Measurements from ENCODE around the gene ZEB1.
A peak's percentile ranks its signal among the peaks of the same experiment; 100 is the strongest.

ZEB1 gene

DNA sequence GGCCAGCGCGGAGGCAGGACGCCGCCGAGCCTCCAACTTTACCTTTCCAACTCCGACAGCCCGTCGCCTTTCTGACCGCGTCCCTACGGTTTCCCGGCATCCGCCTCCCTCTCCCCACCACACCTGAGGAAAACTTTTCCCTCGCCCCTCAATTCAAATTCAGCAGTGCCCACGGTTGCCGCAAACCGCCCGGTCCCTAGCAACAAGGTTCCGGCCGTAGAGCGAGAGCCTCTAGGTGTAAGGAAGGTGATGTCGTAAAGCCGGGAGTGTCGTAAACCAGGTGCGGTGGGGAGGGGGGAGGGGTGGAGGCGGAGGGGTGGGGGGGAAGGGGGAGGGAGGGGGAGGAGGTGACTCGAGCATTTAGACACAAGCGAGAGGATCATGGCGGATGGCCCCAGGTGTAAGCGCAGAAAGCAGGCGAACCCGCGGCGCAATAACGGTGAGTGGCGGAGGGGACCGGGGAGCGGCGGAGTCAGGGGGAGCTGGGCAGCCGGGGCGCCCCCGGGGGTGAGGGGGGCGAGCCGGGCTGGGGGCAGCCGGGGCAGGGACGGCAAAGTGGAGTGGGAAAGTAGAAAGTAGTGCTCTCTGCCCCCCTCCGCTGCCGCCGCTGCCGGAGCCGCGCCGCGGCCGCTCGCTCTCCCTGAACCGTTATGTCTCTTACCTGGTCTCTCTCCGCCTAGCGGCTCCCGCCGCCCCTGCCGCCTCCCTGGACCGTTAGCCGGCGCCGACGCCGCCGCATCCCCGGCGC, at the start of gene ZEB1:
Gene ZEB1, plus strand, starts transcription at position 363 of the 748 bp plus-strand sequence. Its CDS starts 19 bp downstream, at position 382.
- peak; percentile 94 for DNase-seq

DNA sequence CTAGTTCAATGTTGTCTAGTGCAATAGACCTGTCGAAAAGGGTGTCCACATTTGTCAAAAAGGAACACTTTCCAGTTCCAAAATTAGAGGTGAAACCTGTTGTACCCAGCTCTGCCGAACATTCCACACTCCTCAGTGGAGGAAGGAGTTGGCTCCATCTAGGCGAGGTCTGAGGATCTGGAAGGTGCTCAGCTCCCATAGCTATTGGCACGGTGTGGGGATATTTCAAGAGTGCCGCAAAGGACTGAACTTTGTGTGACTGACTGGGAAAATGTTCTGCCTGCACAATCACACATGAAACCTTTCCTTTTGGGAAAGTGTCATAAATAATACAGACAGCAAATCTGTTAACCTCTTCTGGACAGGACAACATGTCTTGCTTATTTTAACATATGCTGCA, 48.1 kb upstream of the ZEB1 start:
- no peak for DNase-seq

DNA sequence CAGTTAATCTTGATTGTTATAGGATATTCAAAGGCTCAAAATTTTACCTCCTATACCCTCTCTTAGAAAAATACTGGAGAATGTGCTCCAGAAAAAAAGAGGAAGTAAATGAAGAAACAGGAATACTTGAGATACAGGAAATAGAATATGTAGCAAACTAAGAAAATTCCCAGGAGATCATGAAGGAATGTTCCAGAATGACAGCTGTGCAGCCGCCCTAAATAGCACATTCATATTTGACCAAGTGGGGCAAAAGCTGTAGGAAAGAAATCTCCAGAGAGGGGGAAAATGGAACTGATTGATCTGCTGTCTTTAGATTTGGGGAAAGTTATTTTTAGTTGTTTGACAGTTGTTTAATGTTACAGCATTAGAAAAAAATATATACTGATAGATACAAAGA, 46.2 kb upstream of the ZEB1 start:
- no peak for DNase-seq

DNA sequence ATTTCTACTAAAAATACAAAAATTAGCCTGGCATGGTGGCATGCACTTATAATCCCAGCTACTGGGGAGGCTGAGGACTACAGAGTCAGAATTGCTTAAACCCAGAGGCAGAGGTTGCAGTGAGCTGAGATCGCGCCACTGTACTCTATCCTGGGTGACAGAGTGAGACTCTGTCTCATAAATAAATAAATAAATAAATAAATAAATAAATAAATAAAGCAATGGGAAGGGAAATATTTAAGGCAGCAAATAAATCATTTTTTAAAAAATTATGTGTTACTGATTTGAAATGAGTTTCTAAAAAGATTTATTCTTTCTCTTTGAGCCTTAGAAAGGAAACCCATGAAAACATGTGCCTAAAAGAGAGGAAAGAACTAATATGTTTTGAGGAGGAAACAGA, 45.2 kb upstream of the ZEB1 start:
- no peak for DNase-seq

DNA sequence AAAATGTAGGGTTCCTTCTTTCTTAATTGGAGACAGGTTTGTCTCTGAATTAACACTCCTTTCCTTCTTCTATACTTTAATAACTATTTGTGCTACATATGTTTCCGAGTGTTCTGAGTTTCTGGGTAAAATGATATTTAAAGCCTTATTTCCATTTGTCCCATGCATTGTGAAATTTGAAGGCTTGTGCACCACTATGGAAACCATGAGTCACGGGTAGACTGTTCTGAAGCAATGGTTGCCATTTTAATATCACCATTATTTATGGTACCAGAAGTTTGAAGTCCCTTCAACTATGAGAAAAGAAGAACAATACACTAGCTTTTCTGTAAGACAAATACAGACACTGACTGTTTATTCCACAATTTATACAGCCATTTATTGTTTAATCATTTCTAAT, 44.7 kb upstream of the ZEB1 start:
- DNase-seq: no peak

DNA sequence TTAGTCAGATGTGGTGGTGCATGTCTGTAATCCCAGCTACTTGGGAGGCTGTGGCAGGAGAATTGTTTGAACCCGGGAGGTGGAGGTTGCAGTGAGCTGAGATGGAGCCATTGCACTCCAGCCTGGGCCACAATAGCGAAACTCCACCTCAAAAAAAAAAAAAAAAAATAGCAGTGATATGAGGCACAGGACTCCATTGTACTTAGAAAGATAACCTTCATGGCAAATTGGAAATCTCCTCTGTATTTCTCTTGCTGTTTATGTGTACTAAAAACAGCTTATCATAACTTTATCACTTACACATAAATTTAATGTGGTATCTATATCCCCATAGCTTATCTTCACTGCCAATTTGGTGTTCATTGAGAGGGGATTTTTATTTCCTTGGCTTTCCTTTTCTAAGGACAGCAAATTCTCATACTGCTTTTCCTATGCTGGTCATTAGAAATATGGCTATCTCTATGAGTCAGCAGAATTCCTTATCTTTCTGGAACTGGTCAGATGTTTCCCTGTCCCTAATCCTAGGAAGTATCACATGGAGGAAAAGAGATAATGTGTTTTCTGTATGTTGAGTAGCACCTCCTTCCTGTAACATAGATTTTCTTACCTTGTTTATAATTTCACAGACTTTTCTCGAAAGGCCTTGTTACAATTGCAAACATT, 40.6 kb upstream of the ZEB1 start:
- no peak for DNase-seq

DNA sequence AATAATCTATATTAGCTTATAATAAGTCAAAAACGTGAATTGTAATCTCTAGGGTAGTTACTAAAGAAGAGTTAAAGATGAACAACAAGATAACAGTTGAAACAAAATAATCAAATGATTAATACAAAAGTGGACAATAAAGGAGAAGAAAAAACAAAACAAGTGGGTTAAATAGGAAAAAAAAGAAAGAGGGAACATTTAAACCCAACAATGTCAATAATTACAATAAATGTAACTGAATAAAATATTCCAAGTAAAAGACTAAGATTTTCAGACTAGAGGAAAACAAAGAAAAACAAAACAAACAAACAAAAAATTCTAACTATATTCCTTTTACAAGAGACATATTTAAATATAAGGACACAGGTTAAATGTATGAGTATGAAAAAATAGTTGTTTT, 38.0 kb upstream of the ZEB1 start:
- no peak for DNase-seq

DNA sequence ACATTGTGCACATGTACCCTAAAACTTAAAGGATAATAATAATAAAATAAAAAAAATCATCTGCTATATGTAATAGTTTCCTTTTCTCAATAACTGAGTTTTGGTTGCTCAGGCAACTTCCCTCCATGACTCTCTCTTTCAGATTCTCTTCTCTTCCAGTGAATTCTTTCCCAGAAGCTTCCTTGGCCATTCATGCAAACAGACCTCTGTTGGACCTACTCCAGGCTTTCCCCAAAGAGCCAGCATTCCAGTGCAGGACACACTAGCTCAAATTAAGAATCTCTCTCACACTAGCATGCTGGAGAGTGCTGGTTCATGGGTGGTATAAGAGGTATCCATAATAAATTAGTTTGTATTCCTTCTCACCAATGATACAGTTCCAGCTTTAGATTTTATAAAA, 31.0 kb upstream of the ZEB1 start:
- DNase-seq: no peak

DNA sequence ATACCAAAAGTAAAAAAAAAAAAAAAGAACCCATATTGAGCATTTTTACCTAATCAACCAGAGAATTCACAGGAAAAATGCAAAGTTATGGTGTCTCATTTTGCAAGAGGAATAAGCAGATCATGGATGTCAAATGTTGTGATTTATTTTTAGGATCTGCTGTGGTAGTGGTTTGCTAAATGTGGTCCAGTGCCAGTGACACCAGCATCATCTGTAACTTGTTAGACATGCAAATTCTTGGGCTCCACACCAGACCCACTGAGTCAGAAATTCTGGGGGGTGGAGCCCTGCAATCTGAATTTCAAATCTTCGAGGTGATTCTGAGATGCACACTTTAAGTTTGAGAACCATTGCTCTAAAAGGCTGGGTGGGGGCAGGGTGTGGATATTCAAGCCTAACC, 30.1 kb upstream of the ZEB1 start:
- DNase-seq: no peak

DNA sequence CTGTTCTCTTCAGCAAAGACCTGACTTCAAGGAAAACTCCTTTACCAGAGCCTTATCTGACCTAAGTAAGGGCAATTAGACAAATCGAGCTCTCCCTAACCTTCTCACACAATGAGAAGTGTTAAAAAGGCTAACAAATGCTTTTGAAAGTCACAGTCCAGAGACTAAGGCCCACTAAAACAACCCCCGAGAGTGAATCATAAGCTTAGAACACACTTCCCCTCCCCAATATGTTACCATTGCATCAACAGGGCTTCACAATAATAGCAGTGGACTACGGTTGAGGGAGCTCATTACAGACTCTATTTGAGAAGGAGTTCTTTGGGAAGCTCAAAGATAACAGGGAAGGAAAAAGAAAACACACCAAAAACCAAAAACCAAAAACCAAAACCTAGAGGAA, 28.6 kb upstream of the ZEB1 start:
- DNase-seq: no peak

DNA sequence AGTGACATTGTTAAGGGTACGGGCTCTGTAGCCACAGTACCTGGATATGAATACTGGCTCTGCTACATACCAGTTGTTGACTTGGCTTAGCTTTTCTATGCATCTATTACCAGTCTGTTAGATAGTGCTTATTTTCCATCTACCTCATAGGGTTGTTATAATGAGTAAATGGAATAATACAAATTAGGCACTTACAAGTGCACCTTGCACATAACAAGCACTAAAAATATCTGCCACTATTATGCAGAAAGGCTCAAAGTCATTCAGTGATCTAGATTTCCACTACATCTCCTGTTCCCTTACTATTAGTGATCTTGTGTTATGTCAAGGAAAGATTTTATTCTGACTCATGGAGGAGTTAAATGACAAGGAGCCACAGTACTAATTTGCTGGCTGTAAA, 27.9 kb upstream of the ZEB1 start:
- no peak for DNase-seq

DNA sequence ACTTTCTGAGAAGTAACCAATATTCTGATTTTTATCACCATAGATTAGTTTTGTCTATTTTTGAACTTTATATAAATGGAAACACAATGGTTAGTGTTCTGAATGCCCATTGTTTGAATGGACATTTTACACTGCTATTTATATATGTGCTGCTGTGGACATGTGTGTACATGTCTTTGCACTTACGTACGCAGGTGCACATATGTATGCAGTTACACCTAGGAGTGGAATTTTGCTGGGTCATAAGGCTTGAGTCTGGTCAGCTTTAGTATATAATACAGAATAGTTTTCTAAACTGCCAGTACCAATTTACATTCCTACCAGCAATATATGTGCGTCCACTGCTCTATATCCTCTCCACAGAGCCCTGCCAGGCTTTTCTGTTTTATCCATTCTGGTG, 24.5 kb upstream of the ZEB1 start:
- DNase-seq: no peak

DNA sequence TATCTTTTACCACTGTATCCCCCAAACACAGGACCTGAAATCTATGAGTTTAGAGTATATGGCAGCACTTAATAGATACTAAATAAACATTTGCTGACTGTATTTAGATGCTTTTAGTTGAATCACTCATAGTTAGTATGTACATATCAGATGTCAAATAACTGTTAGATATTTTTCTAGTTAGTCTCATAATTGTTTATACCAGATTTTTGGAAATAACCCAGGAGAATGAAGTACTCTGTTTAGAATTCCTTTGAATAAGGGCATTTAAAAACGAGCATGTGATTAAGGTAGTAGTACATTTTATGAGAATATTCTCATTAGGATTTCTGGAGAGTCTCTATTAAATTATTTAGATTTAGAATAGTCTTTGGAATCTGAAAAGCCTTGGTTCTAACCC, 22.3 kb upstream of the ZEB1 start:
- no peak for DNase-seq

DNA sequence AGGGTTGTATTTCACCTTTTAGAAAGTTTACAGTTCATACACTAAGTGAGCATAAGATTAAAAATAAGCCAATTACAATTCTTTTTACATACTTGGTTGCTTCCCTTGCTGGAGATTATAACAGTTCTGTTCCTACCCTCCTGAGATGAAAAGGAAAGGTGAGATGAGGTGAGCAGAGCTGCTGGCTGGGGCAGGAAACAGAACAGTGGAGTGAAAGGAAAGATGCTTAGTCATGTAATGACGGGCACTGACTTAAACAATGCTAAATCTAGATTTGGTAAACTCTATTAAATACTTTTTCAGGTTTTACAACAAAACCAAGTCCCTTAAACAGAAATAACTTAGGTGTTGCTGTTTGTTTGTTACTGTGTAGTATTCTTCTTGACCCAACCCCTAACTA, 19.9 kb upstream of the ZEB1 start:
- no peak for DNase-seq

DNA sequence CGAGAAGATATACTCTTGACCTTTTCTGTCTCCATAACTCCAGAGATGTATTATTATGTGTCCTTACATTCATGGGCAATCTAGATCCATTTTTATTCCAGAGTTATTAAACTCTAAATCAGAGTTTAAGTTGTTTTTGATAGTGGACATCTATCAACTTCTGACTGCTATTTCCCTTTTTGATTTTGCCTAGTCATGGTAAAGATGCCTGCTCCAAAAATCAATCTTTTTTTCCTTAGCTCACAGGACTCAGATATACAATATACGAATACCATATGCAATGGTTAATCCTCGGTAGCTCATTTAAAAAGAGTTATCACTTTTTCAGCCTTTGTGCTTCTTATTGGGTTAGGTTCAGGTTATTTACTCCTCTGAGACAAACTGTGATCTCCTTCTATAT, 15.8 kb upstream of the ZEB1 start:
- DNase-seq: no peak

DNA sequence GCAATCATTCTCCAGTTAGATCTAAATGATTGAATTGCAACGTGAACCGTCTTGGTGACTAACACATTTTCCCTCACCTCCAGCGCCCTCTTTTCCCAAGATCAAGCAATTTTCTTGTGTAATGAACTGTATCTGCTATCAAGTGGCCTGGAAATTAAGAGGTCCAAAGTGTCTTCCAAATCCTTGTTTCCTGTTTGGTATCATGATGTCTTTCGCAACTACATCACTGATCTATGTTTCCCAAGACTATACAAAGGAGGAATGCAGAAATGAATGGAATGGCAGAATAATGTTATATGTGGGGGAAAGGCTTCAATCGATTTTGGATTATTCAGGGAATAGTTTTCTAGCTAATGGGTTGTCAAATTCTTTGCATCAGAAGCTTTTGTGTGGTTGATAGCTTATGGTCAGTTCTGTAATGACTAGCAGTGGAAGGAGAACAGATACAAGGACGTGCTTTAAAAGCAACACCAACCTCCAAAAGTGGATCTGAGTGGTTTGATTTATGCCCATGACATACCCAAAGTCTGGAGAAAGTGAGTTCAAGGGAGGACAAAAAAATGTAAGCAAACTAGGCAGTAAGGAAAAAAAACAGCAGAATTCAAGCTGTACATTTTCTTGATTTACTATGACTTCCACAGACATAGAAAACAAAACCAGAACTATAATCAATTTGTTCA, 14.6 kb upstream of the ZEB1 start:
- no peak for DNase-seq

DNA sequence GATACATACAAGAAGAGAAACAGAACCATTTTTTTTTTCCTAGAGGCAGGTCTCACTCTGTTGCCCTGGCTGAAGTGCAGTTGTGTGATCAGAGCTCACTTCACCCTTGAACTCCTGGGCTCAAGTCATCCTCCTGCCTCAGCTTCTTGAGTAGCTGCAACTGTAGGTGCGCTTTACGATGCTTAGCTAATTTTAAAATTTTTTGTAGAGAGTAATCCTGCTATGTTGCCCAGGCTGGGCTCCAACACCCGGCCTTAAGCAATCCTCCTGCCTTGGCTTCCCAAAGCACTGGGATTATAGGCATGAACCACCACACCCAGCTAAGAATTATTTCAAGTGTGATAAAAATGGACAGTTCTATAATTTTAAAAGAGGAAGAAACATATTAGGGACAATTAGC, 5.6 kb upstream of the ZEB1 start:
- no peak for DNase-seq

DNA sequence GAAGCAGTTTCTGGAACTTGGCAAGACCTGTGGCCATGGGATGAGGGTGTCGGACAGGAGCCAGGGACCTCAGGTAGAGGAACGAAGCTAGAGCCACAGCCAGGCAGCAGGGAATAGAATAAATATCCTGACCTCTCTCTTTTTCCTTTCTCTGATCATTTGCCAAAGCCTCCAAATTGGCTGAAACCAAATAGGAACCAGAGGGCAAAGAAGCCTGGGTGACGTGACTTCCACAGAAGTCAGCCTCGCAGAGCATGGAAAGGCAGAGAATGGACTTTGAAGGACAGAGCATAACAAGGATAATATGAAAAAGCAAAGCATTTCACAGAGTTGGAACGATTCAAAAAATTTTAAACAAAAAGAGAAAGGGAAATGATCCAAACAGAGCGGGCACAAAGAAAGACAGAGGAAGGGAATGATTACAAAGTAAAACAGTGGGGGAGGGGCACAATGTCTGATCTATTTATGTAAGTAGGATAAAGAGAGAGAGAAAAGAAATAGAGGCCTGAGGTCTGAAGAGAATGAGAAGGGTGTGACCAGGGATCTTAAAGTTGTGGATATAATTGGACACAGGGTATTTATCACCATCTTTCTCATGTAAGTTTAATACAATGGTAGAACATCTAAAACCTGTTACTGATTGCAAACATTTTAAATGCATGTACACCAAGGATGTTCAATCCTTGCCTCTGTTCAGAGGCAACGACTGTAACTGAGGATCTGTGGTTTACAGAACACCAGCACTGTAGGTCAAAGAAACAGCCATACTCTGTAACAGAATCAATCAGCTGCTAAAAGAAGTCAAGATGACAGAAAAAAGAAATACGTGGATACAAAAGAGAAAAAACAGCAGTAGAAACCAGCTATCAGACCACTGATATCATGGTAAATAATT, 4.5 kb upstream of the ZEB1 start:
- no peak for DNase-seq

DNA sequence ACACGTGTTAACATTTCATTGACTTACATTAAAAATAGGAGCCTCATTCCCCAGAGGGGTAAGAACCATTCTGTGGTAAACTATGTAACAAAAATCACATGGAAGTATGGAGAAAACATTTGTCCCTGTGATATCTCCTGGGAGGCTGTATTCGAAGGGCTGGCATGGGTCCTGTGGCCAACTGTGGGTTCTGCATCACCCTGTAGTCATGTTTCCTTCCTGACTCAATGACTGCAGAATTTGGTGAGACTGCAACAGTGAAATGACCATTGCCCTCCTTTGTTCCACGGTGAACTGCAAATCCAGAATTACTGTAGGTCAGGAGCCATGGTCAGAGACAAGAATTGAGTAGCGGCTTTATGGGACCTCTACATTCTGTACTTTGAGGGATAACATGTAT, 3.6 kb upstream of the ZEB1 start:
- DNase-seq: no peak

DNA sequence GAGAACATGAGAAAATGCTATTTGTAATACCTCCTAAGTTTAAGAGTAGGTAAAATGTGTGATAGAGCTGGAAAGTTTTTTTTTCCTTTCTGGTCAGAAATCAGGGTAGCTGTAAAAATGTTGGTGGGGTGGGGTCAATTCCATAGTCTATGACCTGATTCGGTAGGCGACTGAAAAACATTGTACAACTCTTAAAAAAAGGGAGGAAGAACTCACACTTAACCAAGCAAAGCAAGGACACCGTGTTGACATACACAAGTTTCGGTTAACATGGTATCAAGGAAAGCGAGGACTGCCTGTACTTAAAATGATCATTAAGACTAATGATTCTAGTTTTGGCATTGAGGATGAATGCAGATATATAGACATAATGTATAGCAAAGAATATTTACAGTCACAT, 1.8 kb upstream of the ZEB1 start:
- DNase-seq: no peak

DNA sequence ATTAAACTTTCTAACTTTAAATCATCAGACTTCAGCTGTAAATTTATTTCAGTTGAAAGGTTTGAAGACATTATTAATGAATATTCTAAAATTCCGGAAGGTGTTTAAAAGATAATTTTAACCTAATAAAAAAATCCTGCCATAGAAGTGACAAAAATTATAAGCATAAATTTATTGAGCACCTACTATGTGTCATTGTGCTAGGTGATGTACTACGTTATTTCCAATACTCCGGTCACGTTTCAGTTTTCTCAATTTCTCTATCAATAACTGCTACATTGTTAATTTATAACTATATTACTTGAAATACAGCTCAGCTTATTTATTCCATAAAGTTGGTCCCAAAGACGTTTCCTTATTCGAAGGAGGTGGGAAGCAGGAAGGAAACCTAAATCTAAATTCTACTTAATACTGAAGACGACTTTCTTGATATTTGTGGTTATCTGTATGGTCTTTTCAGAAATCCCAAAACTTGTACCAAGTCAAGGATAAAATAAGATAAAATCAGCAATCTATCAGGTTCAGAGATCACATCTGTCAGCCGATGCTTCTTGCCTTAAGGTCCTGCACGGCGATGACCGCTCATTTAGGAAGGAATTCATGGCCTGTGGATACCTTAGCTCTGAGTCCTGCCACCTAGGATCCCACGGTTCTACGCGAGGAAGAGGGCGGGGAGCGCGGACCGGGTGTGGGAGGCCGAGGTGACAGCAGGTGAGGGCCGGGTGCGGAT, 1.2 kb upstream of the ZEB1 start:
- DNase-seq: peak; percentile 80

DNA sequence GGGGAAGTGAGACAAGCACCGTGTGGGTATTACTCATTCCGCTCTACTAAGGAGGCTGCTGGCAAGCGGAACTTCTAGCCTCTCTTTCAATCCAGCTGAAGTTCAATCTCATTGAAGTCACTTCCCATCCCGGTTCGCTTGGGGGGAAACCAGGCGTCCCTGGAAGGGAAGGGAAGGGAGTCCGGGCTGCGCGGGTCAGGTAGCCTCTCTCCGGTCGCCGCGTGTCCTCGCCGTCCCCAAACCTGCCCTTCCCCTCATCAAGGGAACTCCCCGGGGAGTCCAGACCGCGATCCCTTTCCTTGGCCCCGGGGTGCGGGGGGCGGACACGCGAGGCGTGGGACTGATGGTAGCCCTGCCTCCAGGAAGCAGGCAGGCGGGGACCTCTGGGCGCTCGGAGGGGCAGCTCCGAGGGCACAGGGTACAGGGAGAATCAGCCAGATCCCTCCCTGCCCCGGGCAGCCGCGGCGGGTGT, 598 bp upstream of the ZEB1 start:
- DNase-seq: peak; percentile 66

Measured in stimulated activated CD4-positive, alpha-beta T cell treated with anti-CD3 and anti-CD28 coated beads, Interleukin-4, amount 100 ng/mL, for 24 hours (primary cell).